IMR-90 (cell line): Measurements from ENCODE around the gene MPPED2.

Experiments used
- BHLHE40 ChIP-seq: fragments of 150-350 bp; IDR thresholded peaks from 2 replicates; pipeline ENCODE4 v1.6.1; 2016; ENCODE audit warnings: mild to moderate bottlenecking, low read depth, low read length
- RAD21 ChIP-seq: IDR thresholded peaks from 2 replicates; pipeline ENCODE4 v1.6.1; 2012; ENCODE audit warnings: low read length, improper control_type of control experiment
- SMC3 ChIP-seq: fragments of 150-350 bp; IDR thresholded peaks from 2 replicates; pipeline ENCODE4 v1.6.1; 2016; ENCODE audit warnings: low read depth, mild to moderate bottlenecking, antibody characterized with exemption, low read length, moderate library complexity
- TF ChIP-seq, protein P1 (sequence below): conservative IDR thresholded peaks from 2 replicates; pipeline ENCODE4 v1.5.1; 2012; ENCODE audit warnings: mild to moderate bottlenecking, low read depth, low read length, improper control_type of control experiment

DNA sequence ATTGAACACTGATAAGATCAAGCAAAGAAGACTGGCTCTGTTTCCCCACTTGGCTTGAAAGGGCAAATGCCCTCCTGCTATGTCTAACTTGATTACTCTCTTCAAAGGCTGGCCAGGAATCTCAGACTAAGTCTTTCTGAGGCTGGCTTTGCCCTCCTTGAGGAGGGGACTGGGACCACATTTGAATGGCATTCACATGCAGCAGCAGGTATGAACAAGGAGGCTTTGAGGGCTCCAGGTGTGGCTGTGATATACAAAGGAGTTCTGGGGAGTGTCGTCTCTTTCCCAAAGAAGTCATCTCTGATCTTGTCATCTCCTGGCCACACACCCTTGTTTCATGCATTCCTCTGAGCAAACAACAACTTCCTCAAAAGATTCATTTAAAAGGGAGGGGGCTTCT is 132.4 kb downstream of the MPPED2 start:
- TF ChIP-seq BHLHE40 = no peak
- TF ChIP-seq, protein P1, sequence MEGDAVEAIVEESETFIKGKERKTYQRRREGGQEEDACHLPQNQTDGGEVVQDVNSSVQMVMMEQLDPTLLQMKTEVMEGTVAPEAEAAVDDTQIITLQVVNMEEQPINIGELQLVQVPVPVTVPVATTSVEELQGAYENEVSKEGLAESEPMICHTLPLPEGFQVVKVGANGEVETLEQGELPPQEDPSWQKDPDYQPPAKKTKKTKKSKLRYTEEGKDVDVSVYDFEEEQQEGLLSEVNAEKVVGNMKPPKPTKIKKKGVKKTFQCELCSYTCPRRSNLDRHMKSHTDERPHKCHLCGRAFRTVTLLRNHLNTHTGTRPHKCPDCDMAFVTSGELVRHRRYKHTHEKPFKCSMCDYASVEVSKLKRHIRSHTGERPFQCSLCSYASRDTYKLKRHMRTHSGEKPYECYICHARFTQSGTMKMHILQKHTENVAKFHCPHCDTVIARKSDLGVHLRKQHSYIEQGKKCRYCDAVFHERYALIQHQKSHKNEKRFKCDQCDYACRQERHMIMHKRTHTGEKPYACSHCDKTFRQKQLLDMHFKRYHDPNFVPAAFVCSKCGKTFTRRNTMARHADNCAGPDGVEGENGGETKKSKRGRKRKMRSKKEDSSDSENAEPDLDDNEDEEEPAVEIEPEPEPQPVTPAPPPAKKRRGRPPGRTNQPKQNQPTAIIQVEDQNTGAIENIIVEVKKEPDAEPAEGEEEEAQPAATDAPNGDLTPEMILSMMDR = no peak
- no peak for TF ChIP-seq RAD21
- TF ChIP-seq SMC3 = no peak
